ENCODE measurements around the gene C19orf85.

Gene C19orf85

GRCh38 chr19:55474269-55475265, 10.0 kb upstream of the C19orf85 start:
- H3K4me2 ChIP-seq, result peak overlapping the region in 4 of 11 experiments; percentile 88 to 95 (median 90); a peak in 2 of 22 replicates
- H3K9me3 ChIP-seq (replicated peaks in 1 of 11), result no peaks in the 10 kb centered on the region
- TF ChIP-seq Cebpa-rat (IDR thresholded peaks at IDR 0.05), result no peak
- peaks cover 0 to 20% (median 8%) of the 10 kb centered on the region in 11 experiments; a peak in 11 of 22 replicates for H4K20me1 ChIP-seq
- H3K36me3 ChIP-seq, result 0 out of 22 replicates have a peak, but pooled peaks cover 0 to 4% (median 0%) of the 10 kb centered on the region in 11 experiments
- no peaks in the 10 kb centered on the region for H3K27me3 ChIP-seq
- H3K9ac ChIP-seq, result peak overlapping the region in 1 of 11 experiments; percentile 7; a peak in 1 of 22 replicates
- no peak overlapping the region for H3K4me3 ChIP-seq
- peaks cover 27 to 43% (median 37%) of the 10 kb centered on the region in 10 experiments for H3K4me1 ChIP-seq
- no peak overlapping the region for H3K27ac ChIP-seq

GRCh38 chr19:55473225-55474012, 8.9 kb upstream of the C19orf85 start:
- no peak for TF ChIP-seq Cebpa-rat (IDR thresholded peaks at IDR 0.05)
- no peak overlapping the region for H3K27ac ChIP-seq
- no peak overlapping the region for H3K4me2 ChIP-seq
- H3K9me3 ChIP-seq (replicated peaks in 1 of 11), result no peaks in the 10 kb centered on the region
- peaks cover 0 to 8% (median 3%) of the 10 kb centered on the region in 11 experiments; a peak in 6 of 22 replicates for H4K20me1 ChIP-seq
- H3K9ac ChIP-seq, result peak overlapping the region in 4 of 11 experiments; percentile 7 to 11 (median 9); a peak in 3 of 22 replicates
- peaks cover 16 to 32% (median 27%) of the 10 kb centered on the region in 10 experiments for H3K4me1 ChIP-seq
- no peaks in the 10 kb centered on the region for H3K36me3 ChIP-seq
- no peak overlapping the region for H3K4me3 ChIP-seq
- H3K27me3 ChIP-seq, result no peaks in the 10 kb centered on the region

GRCh38 chr19:55472463-55472862, 7.9 kb upstream of the C19orf85 start:
- Histone ChIP-seq H3K4me1 (peaks cover 6 to 22% (median 17%) of the 10 kb centered on the region in 10 experiments), H3K27me3 (no peaks in the 10 kb centered on the region), H3K9ac (peak overlapping the region in 1 of 11 experiments; percentile 9; a peak in 1 of 22 replicates), H3K4me2 (no peak overlapping the region), H3K4me3 (no peak overlapping the region), H4K20me1 (no peaks in the 10 kb centered on the region), H3K27ac (no peak overlapping the region), H3K36me3 (no peaks in the 10 kb centered on the region), H3K9me3 (replicated peaks in 1 of 11) (no peaks in the 10 kb centered on the region)
- TF ChIP-seq Cebpa-rat (IDR thresholded peaks at IDR 0.05), result no peak

- no peaks in the 10 kb centered on the region for H3K36me3 ChIP-seq
- H3K4me2 ChIP-seq, result no peak overlapping the region
- H3K27me3 ChIP-seq, result no peaks in the 10 kb centered on the region
- H3K4me1 ChIP-seq, result peaks cover 5 to 20% (median 15%) of the 10 kb centered on the region in 10 experiments; a peak in 19 of 20 replicates
- H3K4me3 ChIP-seq, result no peak overlapping the region
- H3K9ac ChIP-seq, result no peak overlapping the region
- H4K20me1 ChIP-seq, result no peaks in the 10 kb centered on the region
- no peaks in the 10 kb centered on the region for H3K9me3 ChIP-seq (replicated peaks in 1 of 11)
- H3K27ac ChIP-seq, result no peak overlapping the region
- no peak for TF ChIP-seq Cebpa-rat (IDR thresholded peaks at IDR 0.05)
These were observed 6.7 kb upstream of the C19orf85 start for GRCh38 chr19:55471266-55471665.

GRCh38 chr19:55468054-55468393, 3.5 kb upstream of the C19orf85 start:
- Histone ChIP-seq H3K9ac (no peak overlapping the region), H4K20me1 (no peaks in the 10 kb centered on the region), H3K27ac (no peak overlapping the region), H3K27me3 (no peaks in the 10 kb centered on the region), H3K9me3 (replicated peaks in 1 of 11) (no peaks in the 10 kb centered on the region), H3K4me3 (no peak overlapping the region), H3K36me3 (no peaks in the 10 kb centered on the region), H3K4me2 (peak overlapping the region in 3 of 11 experiments; percentile 18 to 26 (median 20); a peak in 2 of 22 replicates), H3K4me1 (peaks cover 0 to 12% (median 8%) of the 10 kb centered on the region in 10 experiments; a peak in 12 of 20 replicates)
- no peak for TF ChIP-seq Cebpa-rat (IDR thresholded peaks at IDR 0.05)

GRCh38 chr19:55467236-55468053, 2.9 kb upstream of the C19orf85 start:
- Histone ChIP-seq H3K9me3 (replicated peaks in 1 of 11) (no peaks in the 10 kb centered on the region), H3K27me3 (no peaks in the 10 kb centered on the region), H3K27ac (no peak overlapping the region), H3K9ac (no peak overlapping the region), H3K4me3 (no peak overlapping the region), H4K20me1 (no peaks in the 10 kb centered on the region), H3K4me1 (peaks cover 3 to 15% (median 11%) of the 10 kb centered on the region in 10 experiments; a peak in 17 of 20 replicates), H3K36me3 (no peaks in the 10 kb centered on the region), H3K4me2 (peak overlapping the region in 3 of 11 experiments; percentile 18 to 26 (median 20); a peak in 2 of 22 replicates)
- no peak for TF ChIP-seq Cebpa-rat (IDR thresholded peaks at IDR 0.05)

GRCh38 chr19:55466241-55466614, 1.7 kb upstream of the C19orf85 start:
- Histone ChIP-seq H3K36me3 (no peaks in the 10 kb centered on the region), H3K27ac (no peak overlapping the region), H4K20me1 (no peaks in the 10 kb centered on the region), H3K9ac (no peak overlapping the region), H3K27me3 (no peaks in the 10 kb centered on the region), H3K4me3 (no peak overlapping the region), H3K4me1 (peaks cover 8 to 21% (median 18%) of the 10 kb centered on the region in 10 experiments; a peak in 19 of 20 replicates), H3K9me3 (replicated peaks in 1 of 11) (no peaks in the 10 kb centered on the region), H3K4me2 (no peak overlapping the region)
- no peak for TF ChIP-seq Cebpa-rat (IDR thresholded peaks at IDR 0.05)

- TF ChIP-seq Cebpa-rat (IDR thresholded peaks at IDR 0.05), result no peak
- Histone ChIP-seq H3K9me3 (replicated peaks in 1 of 11) (no peaks in the 10 kb centered on the region), H4K20me1 (peaks cover 0 to 4% (median 3%) of the 10 kb centered on the region in 11 experiments; a peak in 13 of 22 replicates), H3K4me3 (no peak overlapping the region), H3K4me1 (peaks cover 14 to 26% (median 22%) of the 10 kb centered on the region in 10 experiments), H3K9ac (no peak overlapping the region), H3K27ac (no peak overlapping the region), H3K36me3 (no peaks in the 10 kb centered on the region), H3K4me2 (no peak overlapping the region), H3K27me3 (no peaks in the 10 kb centered on the region)
These were observed 1.1 kb upstream of the C19orf85 start for GRCh38 chr19:55465460-55466240.

All from BLaER1 treated with 17β-estradiol and CSF1 and Interleukin-3, amounts not matched to agents 10 nM and 100 nM (cell line).